Adrenal gland (tissue), 12 donors: Measurements from ENCODE around the gene LAMA2. TPM values are rescaled to one million over a fixed set of nuclear protein-coding genes. Genes with fewer than 3 reads are reported as not detected.

Experiments
- DNase-seq, 7 donors: peaks; one replicate each; pipeline ENCODE4 v3.0.0-alpha.2; 2019 to 2020
- H3K27ac ChIP-seq, 5 donors: fragments of 200-600 bp; sonication (generic) in 4 of 5; 1 replicate in 3 of 5; 2 replicates in 2 of 5; pipeline versions ENCODE4 v1.5.1 to v1.8.0; 2016 to 2020; ENCODE audit warnings: mild to moderate bottlenecking in 1 of 5
- H3K27me3 ChIP-seq: fragments of 200-600 bp; 2 replicates; pipeline ENCODE4 v1.8.0; 2021
- H3K36me3 ChIP-seq, 2 donors: fragments of 200-600 bp; replicated peaks in 1 of 2; 1 replicate in 1 of 2; 2 replicates in 1 of 2; pipeline versions ENCODE4 v1.5.1 to v1.8.0; 2018 to 2022
- H3K4me1 ChIP-seq, 2 donors: fragments of 200-600 bp; replicated peaks in 1 of 2; 1 replicate in 1 of 2; 2 replicates in 1 of 2; pipeline versions ENCODE4 v1.5.1 to v1.8.0; 2018 to 2021
- H3K4me3 ChIP-seq, 4 donors: fragments of 200-600 bp; sonication (generic) in 3 of 4; one replicate each; pipeline ENCODE4 v1.5.1; 2016 to 2018
- H3K9me3 ChIP-seq, 3 donors: fragments of 200-600 bp; sonication (generic) in 1 of 3; replicated peaks in 1 of 3; 1 replicate in 2 of 3; 2 replicates in 1 of 3; pipeline versions ENCODE4 v1.5.1 to v1.8.0; 2016 to 2021
- POLR2A ChIP-seq, 2 donors: fragments of 450-650 bp; IDR thresholded peaks; one replicate each; pipeline ENCODE4 v1.6.1; 2017; ENCODE audit warnings: antibody characterized with exemption in 2 of 2, mild to moderate bottlenecking in 2 of 2, moderate library complexity in 1 of 2
- WGBS, 4 donors: extraction: QIAGEN DNeasy Blood & Tissue Kit in 2 of 4; methylation state at CpG; one replicate each; pipeline versions ENCODE4 v1.1.5 to v1.1.7; 2013 to 2017; 5-methylcytosine and 5-hydroxymethylcytosine counted together
- intact Hi-C, 2 donors: fragments of 100-400 bp; cut with DNase I; formaldehyde crosslinking; loops; one replicate each; pipeline versions ENCODE4 v1.14.1 to v1.15.0; 2022 to 2023
- polyA plus RNA-seq, 3 donors: library from polyadenylated mRNA; stranded (reverse); fragments of 200-250 nt in 2 of 3; fragments of 350-450 nt in 1 of 3; fragmentation: Illumina TruSeq in 1 of 3; extraction: RNeasy Lipid Tissue Mini Kit (QIAGEN cat#74804) in 1 of 3; gene quantifications; one replicate each; pipeline ENCODE4 v1.2.3, GENCODE V29; 2013 to 2014
- total RNA-seq, 9 donors: library from RNA; depleted of rRNA in 4 of 9; stranded (reverse); fragments of >200 nt in 4 of 9; fragments of 120-200 nt in 1 of 9; fragmentation: NEBNext Ultra II Directional in 1 of 9; extraction: Animal tissue kit (Norgen Biotek cat#: 25700) in 1 of 9; gene quantifications; one replicate each; pipeline versions ENCODE4 v1.1.0 to v1.2.4, GENCODE V29; 2013 to 2023
- TF ChIP-seq, protein P1 (sequence below), 6 experiments: fragments of 450-650 bp in 4 of 6; fragments of 200-600 bp in 2 of 6; sonication (generic) in 1 of 6; IDR thresholded peaks; 1 replicate in 5 of 6; 2 replicates in 1 of 6; pipeline versions ENCODE4 v1.5.1 to v1.8.0; 2016 to 2021; ENCODE audit warnings: antibody characterized with exemption in 6 of 6, mild to moderate bottlenecking in 2 of 6, moderate library complexity in 1 of 6
- donor health status: healthy with polysubstance abuse.
- donor health status: Bipolar disorder and iron deficiency.
- donor health status: DM: yes; HTN: yes; CAD: no.
- donor health status: DM: no; HTN: no; CAD: no.
- donor health status: DM: no; HTN: no; CAD: no.
- donor health status: DM: yes; HTN: yes; CAD: no.

Gene LAMA2
- total and polyA plus RNA-seq, 12 donors: 5.8 to 105 (median 38.9) TPM

DNA sequence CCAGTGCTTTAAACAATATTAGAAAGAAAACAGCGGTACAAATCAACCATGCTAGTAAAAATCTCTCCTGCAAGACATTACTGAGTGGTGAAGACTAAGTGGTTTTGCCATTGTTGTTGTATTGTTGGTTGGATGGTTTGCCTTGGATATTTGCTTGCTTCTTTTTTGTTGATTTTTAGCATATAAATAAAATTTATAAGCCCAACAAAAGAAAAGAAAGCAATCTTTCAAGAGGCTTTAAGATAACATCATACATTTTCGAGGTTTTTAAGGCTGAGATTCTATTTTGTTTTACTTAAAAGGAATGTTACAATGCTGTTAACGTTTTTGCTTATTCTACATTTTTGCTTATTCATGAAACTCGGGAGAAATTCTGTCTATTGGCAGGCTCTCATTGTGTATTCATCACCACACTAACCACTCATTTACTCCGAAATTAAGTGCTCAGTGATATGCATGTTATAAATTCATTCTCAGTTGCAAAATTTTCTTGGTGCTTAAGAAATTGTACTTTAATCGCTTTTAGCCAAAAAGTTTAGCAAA is 139.1 kb downstream of the LAMA2 start:
- H3K9me3 ChIP-seq: no peaks in the 10 kb centered on the region
- no peaks in the 10 kb centered on the region for H3K27me3 ChIP-seq
- no peaks in the 10 kb centered on the region for H3K4me1 ChIP-seq
- H3K4me3 ChIP-seq: no peak overlapping the region
- no peak overlapping the region for H3K27ac ChIP-seq
- WGBS, 4 donors: 67 to 75% (median 72%) methylated on average over 6 of the region's 6 CpGs
- DNase-seq: no peak
- TF ChIP-seq, protein P1, sequence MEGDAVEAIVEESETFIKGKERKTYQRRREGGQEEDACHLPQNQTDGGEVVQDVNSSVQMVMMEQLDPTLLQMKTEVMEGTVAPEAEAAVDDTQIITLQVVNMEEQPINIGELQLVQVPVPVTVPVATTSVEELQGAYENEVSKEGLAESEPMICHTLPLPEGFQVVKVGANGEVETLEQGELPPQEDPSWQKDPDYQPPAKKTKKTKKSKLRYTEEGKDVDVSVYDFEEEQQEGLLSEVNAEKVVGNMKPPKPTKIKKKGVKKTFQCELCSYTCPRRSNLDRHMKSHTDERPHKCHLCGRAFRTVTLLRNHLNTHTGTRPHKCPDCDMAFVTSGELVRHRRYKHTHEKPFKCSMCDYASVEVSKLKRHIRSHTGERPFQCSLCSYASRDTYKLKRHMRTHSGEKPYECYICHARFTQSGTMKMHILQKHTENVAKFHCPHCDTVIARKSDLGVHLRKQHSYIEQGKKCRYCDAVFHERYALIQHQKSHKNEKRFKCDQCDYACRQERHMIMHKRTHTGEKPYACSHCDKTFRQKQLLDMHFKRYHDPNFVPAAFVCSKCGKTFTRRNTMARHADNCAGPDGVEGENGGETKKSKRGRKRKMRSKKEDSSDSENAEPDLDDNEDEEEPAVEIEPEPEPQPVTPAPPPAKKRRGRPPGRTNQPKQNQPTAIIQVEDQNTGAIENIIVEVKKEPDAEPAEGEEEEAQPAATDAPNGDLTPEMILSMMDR (IDR thresholded peaks at IDR 0.05): no peak
- TF ChIP-seq POLR2A (IDR thresholded peaks at IDR 0.05): no peak
- H3K36me3 ChIP-seq: no peaks in the 10 kb centered on the region
- intact Hi-C loops: no loop called here

DNA sequence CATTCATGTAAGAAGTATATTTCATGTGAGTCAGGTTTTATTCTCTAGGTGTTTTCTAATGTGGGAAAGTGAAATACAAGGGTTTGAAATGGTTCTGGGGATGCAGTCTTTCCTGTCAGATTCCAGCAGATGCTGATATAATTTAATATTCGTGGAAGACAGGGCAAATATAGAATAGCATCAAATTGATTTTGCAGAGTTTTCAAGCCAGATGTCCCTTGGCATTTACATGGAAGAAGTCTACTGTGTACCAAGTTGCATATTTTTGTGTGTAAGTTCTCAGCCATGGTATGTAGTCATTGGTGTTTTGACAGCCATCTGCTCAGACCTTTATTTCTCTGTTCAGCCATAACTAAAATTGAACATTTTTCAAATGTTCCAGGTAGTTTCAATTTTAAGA is 143.7 kb downstream of the LAMA2 start:
- no peaks in the 10 kb centered on the region for H3K27me3 ChIP-seq
- H3K4me1 ChIP-seq: no peaks in the 10 kb centered on the region
- H3K4me3 ChIP-seq: no peak overlapping the region
- no peaks in the 10 kb centered on the region for H3K36me3 ChIP-seq
- 46 to 70% (median 55%) methylated on average over 1 of the region's 1 CpG for WGBS, 4 donors
- intact Hi-C loops: no loop called here
- H3K9me3 ChIP-seq: no peaks in the 10 kb centered on the region
- TF ChIP-seq, protein P1 (IDR thresholded peaks at IDR 0.05): no peak
- no peak for TF ChIP-seq POLR2A (IDR thresholded peaks at IDR 0.05)
- H3K27ac ChIP-seq: no peak overlapping the region
- no peak for DNase-seq

DNA sequence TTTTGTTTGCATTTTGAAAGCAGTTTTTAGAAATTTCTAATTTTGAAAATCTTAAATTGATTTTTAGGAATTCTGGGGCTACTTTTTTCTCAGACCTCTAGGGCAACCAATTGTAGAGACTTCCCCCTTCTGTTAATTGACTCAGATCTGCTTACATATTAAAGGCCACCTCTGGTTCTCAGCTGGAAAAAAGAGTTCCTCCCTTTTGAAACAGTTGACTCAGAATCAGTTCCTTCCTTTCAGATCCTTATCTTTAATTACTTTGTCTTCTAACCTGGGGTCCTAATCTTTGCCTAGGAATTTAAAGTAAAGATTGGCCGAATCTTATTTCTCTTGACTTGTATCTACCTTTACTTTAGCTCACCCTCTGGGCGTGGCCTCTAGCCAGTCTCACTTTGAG is 146.8 kb downstream of the LAMA2 start:
- WGBS, 4 donors: 72 to 86% (median 80%) methylated on average over 2 of the region's 2 CpGs
- no peak for DNase-seq
- no peaks in the 10 kb centered on the region for H3K4me1 ChIP-seq
- H3K27me3 ChIP-seq: no peaks in the 10 kb centered on the region
- H3K4me3 ChIP-seq: no peak overlapping the region
- no peaks in the 10 kb centered on the region for H3K36me3 ChIP-seq
- H3K27ac ChIP-seq: no peak overlapping the region
- TF ChIP-seq POLR2A (IDR thresholded peaks at IDR 0.05): no peak
- TF ChIP-seq, protein P1 (IDR thresholded peaks at IDR 0.05): no peak
- intact Hi-C loops: no loop called here
- H3K9me3 ChIP-seq: no peaks in the 10 kb centered on the region

DNA sequence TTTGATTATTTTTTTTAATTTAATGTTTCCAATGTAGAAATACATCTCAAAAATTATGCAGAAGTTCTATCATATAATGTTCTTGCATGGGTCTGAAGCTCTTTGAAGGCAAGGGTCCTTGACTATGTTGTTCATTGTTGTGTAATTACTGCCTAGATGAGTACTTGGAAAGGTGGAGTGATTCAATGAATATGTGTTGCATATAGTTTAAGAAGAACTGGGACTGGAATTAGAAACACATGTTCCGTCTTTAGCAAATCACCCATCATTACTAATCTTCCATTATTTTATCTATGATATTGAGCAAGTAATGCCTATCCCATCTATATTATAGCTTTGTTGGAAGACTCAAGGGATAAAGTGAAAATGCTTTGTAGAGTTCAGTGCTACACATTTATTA is 147.3 kb downstream of the LAMA2 start:
- DNase-seq: no peak
- H3K27ac ChIP-seq: no peak overlapping the region
- H3K9me3 ChIP-seq: no peaks in the 10 kb centered on the region
- no peaks in the 10 kb centered on the region for H3K27me3 ChIP-seq
- H3K36me3 ChIP-seq: no peaks in the 10 kb centered on the region
- intact Hi-C loops: no loop called here
- H3K4me1 ChIP-seq: no peaks in the 10 kb centered on the region
- no peak for TF ChIP-seq POLR2A (IDR thresholded peaks at IDR 0.05)
- TF ChIP-seq, protein P1 (IDR thresholded peaks at IDR 0.05): no peak
- H3K4me3 ChIP-seq: no peak overlapping the region
- WGBS, 4 donors: 77 to 97% (median 81%) methylated on average over 1 of the region's 1 CpG
